KMS-11 (cell line): ENCODE results near the gene FOLR1.

Experiments
- H2AFZ ChIP-seq: fragments of 200-600 bp; sonication (generic); 2 replicates; pipeline ENCODE4 v1.6.1; 2016; ENCODE audit warnings: antibody characterized with exemption, mixed run types, low read depth
- H3K27ac ChIP-seq: fragments of 200-600 bp; sonication (generic); 2 replicates; pipeline ENCODE4 v1.6.1; 2016; ENCODE audit warnings: mild to moderate bottlenecking, mixed run types
- H3K27me3 ChIP-seq: fragments of 200-600 bp; sonication (generic); 2 replicates; pipeline ENCODE4 v1.6.1; 2017; ENCODE audit warnings: mild to moderate bottlenecking, low read depth, mixed run types, moderate library complexity; ENCODE audit not compliant: insufficient read depth
- H3K36me3 ChIP-seq: fragments of 200-600 bp; sonication (generic); 2 replicates; pipeline ENCODE4 v1.6.1; 2017; ENCODE audit warnings: mild to moderate bottlenecking, mixed run types; ENCODE audit not compliant: insufficient read depth
- H3K4me1 ChIP-seq: fragments of 200-600 bp; sonication (generic); 2 replicates; pipeline ENCODE4 v1.6.1; 2016; ENCODE audit warnings: mild to moderate bottlenecking, low read depth, mixed run types; ENCODE audit not compliant: poor library complexity, severe bottlenecking
- H3K4me2 ChIP-seq: fragments of 200-600 bp; sonication (generic); 2 replicates; pipeline ENCODE4 v1.7.0; 2016; ENCODE audit warnings: mild to moderate bottlenecking, mixed run types
- H3K4me3 ChIP-seq: fragments of 200-600 bp; sonication (generic); IDR thresholded peaks from 2 replicates; pipeline ENCODE4 v1.6.1; 2017; ENCODE audit warnings: low read depth, low read length, mixed read lengths; ENCODE audit not compliant: insufficient read depth
- H3K79me2 ChIP-seq: fragments of 200-600 bp; sonication (generic); 2 replicates; pipeline ENCODE4 v1.6.1; 2016; ENCODE audit warnings: low read depth, mixed run types; ENCODE audit not compliant: insufficient read depth
- H3K9ac ChIP-seq: fragments of 200-600 bp; sonication (generic); 2 replicates; pipeline ENCODE4 v1.6.1; 2016; ENCODE audit warnings: mild to moderate bottlenecking, mixed run types
- H4K20me1 ChIP-seq: fragments of 200-600 bp; sonication (generic); 2 replicates; pipeline ENCODE4 v1.6.1; 2016; ENCODE audit warnings: mild to moderate bottlenecking, mixed run types; ENCODE audit not compliant: insufficient read depth
- CTCF ChIP-seq: fragments of 200-600 bp; sonication (generic); conservative IDR thresholded peaks from 2 replicates; pipeline ENCODE4 v1.6.1; 2017; ENCODE audit warnings: low read depth, mild to moderate bottlenecking, antibody characterized with exemption, low read length, moderate library complexity, mixed read lengths

FOLR1 gene

GRCh38 chr11:72244060-72244360 is 52.1 kb downstream of the FOLR1 start, which contains the start of gene PHOX2A:
Gene PHOX2A, minus strand, starts transcription at chr11:72244176. Its CDS starts 172 bp downstream, at chr11:72244004.
- no peaks in the 10 kb centered on the region for H3K4me1 ChIP-seq
- H3K27me3 ChIP-seq: no peaks in the 10 kb centered on the region
- H3K36me3 ChIP-seq: no peaks in the 10 kb centered on the region
- H4K20me1 ChIP-seq: no peaks in the 10 kb centered on the region
- H3K4me3 ChIP-seq: no peak within 1 kb of the TSS
- H3K27ac ChIP-seq: no peak within 1 kb of the TSS
- H3K4me2 ChIP-seq: no peak within 1 kb of the TSS
- H3K9ac ChIP-seq: no peak within 1 kb of the TSS
- no peaks in the 10 kb centered on the region for H3K79me2 ChIP-seq
- H2AFZ ChIP-seq: no peak within 1 kb of the TSS
- TF ChIP-seq CTCF: no peak

- no peaks in the 10 kb centered on the region for H3K4me1 ChIP-seq
- no peak for TF ChIP-seq CTCF
- no peak overlapping the region for H3K27ac ChIP-seq
- H3K36me3 ChIP-seq: no peaks in the 10 kb centered on the region
- H3K4me2 ChIP-seq: no peak overlapping the region
- H3K4me3 ChIP-seq: no peak overlapping the region
- H3K27me3 ChIP-seq: no peaks in the 10 kb centered on the region
- H2AFZ ChIP-seq: no peak overlapping the region
- H4K20me1 ChIP-seq: no peaks in the 10 kb centered on the region
- no peaks in the 10 kb centered on the region for H3K79me2 ChIP-seq
- no peak overlapping the region for H3K9ac ChIP-seq
Observed at GRCh38 chr11:72244361-72245262, 52.7 kb downstream of the FOLR1 start.

- Histone ChIP-seq H3K27ac (no peak overlapping the region), H4K20me1 (no peaks in the 10 kb centered on the region), H3K9ac (no peak overlapping the region), H3K27me3 (no peaks in the 10 kb centered on the region), H3K4me2 (no peak overlapping the region), H3K4me1 (no peaks in the 10 kb centered on the region), H3K79me2 (no peaks in the 10 kb centered on the region), H2AFZ (no peak overlapping the region), H3K4me3 (no peak overlapping the region), H3K36me3 (no peaks in the 10 kb centered on the region)
- TF ChIP-seq CTCF: no peak
Observed at GRCh38 chr11:72245263-72245816, 53.4 kb downstream of the FOLR1 start.
